Superior temporal gyrus (tissue), 1 donor: ENCODE data around the gene ADPRS.

Source experiments
- DNase-seq: peaks from one replicate; pipeline ENCODE4 v3.0.0-alpha.2; 2016; ENCODE audit errors: extremely low spot score

ADPRS gene

DNA sequence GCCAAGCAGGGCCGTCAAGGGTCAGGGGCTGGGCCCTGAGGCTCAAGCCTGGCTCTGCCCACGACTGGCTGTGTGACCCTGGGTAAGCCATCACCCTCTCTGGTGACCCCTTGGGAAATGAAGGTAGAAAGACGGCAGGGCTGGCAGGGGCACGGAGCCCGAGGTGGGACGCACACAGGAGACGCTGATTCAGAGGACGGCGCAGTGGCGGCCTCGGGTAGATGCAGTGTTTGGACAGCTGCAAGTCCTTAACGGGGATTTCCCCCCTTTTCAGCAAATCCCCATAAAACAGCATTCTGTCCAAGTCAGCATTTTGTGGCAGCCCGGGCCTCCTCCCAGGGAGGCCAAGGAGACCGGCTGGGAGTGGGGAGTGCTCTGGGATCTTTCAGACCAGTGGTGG lies 19.6 kb downstream of the ADPRS start:
- no peak for DNase-seq

GRCh38 chr1:36109041-36109679 lies 20.5 kb downstream of the ADPRS start:
- DNase-seq, result no peak

DNA sequence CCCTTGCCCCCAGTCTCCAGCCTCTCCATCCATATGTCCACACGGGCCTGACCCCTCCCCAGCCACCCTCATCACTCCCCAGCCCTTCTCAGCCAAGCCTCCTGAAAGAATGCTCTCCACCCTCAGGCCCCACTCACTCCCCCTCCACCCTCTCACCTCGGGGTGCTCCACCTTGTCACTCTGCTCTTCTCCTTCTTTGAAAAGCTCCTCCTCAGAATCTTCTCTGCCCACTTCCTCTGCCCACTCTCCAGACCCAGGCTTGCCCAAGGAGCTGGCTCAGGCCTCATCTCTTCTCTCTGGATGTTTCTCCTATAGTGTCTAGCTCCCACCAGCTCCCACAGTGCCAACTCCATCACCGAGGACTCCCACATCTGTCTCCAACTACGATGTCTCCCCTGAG lies 22.5 kb downstream of the ADPRS start:
- DNase-seq, result no peak

DNA sequence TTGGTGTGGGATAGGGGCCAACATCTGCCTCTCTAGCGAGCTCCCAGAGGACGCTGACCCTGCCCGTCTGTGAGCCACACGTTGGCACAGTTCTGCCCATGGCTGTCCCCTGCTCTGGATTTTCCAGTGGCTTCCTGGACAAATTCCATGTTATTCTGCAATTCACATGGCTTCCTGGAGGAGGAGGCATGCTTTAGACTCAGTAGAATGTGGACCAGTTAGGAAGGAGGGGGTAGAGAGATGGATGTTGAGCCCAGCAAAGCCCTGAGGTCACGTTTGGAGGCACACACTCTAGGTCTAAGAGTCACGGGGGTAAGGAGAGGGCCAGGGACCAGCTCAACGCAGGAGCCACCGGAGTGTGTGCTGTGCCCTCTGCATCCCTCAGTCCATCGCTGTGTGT lies 24.1 kb downstream of the ADPRS start:
- DNase-seq, result no peak

- no peak for DNase-seq
These were observed 25.7 kb downstream of the ADPRS start for GRCh38 chr1:36114371-36114770.

DNA sequence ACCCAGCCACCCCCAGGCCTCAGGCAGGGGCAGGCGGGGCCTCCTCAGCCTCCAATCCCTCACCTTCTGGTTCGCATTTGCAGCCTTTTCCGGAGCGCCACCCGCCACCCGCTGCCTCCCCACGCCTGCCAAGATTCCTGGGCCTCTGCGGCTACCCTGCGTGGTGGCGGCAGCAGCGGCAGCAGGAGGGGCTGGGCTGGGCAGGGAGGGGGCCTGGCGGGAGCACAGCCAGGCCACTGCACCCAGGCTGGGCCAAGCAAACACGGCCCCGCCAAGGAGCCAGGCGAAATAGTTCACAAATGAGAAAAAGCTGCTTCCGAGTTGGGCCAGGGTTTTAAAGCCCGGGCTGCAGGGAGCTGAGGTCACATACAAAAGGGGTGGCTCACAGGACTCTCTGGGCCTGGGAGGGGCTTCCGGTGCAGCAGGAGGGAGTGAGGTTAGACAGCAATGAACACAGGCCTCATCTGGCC lies 26.5 kb downstream of the ADPRS start:
- DNase-seq, result no peak

GRCh38 chr1:36115931-36116330 lies 27.2 kb downstream of the ADPRS start:
- no peak for DNase-seq

DNA sequence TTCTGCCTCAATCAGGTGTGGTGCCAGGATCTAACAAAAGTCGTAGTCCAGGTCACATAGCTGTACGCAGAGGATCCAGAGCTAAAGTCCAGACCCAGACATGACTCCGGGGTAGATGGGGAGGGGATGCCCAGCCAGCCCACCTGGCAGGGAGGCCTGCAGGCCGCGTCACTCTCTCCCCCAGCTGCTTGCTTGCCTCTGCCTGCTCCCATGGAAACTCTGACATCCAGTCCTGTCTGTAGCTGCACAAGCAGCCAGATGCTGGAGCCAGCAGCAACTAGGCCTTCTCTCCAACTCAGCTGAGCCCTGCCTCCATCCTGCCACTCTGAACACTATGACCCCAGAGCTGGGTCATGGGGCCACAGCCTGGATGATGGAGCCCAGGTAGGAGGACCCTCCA lies 28.2 kb downstream of the ADPRS start:
- no peak for DNase-seq

DNA sequence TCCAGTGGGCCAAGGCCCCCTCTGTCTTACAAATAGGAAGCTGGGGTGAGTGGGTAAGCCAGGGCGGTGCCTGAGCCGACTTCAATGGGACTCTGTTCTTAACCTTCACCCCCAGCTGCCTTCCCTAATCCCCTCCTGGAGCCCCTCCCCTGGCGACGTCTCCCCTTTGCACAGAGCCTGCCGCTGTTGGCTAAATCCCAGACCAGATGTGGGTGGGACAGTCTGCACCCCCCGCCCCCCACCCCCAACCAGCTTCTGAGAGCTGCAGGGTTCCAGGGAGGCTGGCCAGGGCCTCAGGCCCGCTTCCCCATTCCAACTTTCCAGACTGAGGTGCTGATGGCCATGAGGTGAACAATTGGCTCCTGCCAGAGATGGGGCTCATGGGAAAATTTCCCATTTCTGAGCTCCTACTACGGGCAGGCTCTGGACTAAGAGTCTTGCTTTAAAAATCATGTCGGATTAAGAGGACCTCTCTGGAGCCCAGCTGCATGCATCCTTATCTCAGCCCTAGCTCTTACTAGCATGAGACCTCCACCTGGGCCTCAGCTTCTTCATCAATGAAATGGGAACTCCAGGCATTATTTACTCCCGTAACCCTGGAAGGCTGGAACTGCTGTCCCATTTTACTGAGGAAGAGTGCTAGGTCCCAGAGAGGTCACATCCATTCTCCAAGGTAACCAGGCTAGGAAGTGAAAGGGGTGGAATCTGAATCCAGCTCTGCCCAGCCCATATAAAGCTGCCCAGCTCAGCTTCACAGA lies 29.9 kb downstream of the ADPRS start:
- no peak for DNase-seq

GRCh38 chr1:36119456-36119855 lies 30.8 kb downstream of the ADPRS start:
- DNase-seq, result no peak

- DNase-seq, result no peak
These were observed 33.7 kb downstream of the ADPRS start for GRCh38 chr1:36122062-36123030.

DNA sequence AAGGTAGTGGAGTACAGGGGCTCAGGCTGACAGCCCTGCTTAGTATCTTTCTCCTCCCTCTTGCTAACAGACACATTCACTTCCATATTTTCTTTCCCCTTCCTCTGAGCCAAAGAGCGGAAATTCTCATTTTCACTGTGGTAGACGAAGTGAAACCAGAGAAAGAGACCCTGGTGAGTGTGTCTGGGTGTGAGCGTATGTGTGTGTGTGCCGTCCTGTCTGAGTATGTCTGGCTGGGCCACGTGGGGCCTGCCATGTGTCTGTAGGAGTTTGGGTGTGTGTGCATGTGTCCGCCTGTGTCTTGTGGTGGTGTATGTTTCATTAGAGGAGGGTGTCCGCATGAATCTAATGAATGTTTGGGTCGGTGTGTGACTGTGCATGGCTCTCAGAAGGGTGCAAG lies 34.7 kb downstream of the ADPRS start:
- DNase-seq, result peak; percentile 27

GRCh38 chr1:36124404-36125128 lies 35.9 kb downstream of the ADPRS start:
- DNase-seq, result no peak

DNA sequence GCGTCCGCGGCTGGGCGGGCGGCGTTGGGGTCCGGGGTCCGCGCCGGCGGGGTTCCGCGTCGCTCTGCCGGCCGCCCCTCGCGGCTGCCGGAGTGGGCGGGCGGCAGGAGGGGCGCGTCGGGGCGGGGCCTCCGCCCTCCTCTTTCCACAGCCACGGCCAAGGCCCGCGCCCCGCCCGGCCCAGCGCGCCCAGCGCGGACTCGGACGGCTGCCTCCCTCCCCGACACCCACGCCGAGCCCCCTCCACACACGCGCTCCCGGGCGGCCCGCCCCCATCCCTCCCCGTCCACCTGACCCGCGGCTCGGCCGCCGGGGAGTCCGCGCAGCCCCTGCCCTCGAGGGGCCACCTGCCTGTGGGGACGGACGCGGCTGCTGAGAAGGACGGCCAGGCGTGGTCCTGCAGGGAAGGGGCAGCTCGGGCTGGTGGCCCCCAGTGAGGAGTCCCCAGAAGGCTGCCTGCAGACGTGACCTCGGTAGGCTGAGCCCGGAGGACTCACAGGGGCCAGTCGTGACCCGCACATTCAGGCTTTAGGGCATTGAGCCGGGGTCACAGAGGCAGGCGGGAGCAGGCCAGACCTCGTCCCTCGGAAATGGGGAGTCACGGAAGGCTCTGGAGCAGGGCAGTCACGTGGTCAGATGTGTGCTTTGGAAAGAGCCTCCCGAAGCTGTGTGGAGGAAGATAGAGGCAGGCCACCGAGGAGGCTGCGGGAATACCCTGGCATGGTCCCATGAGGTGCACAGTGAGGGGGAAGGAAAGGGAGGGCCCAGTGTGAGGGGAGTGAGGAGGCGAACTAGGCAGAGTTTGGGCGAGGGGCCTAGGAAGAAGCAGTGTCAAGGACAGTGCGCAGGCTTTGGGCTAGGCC lies 36.7 kb downstream of the ADPRS start, which contains the start of gene COL8A2:
Gene COL8A2 (minus strand): TSS at position 94 of the 863 bp plus-strand sequence. CDS start 24,980 bp downstream, outside the sequence.
- DNase-seq, result no peak

GRCh38 chr1:36126005-36126716 lies 37.5 kb downstream of the ADPRS start:
- no peak for DNase-seq

- no peak for DNase-seq
These were observed 38.3 kb downstream of the ADPRS start for GRCh38 chr1:36126797-36127500.

GRCh38 chr1:36128126-36128904 lies 39.6 kb downstream of the ADPRS start:
- no peak for DNase-seq

DNA sequence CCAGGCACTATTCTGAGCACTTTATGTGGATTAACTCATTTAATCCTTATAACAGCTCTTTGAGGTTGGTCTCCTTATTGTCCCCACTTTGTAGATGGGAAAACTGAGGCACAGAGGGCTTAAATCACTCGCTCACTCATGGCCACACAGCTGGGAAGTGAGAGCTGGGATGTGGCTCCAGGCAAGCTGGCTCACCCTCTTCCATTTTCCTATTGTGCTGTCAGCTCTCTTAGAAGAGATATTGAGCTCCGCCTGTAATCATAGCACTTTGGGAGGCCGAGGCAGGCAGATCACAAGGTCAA lies 40.2 kb downstream of the ADPRS start:
- DNase-seq, result no peak

- DNase-seq, result no peak
These were observed 43.3 kb downstream of the ADPRS start for GRCh38 chr1:36132029-36132428.
